Erythroblast (primary cell): Measurements from ENCODE around the gene LARGE1.

ENCODE experiments used
- GATA1 ChIP-seq: IDR thresholded peaks from 2 replicates; pipeline ENCODE4 v1.6.1; 2011; ENCODE audit warnings: low read depth, mild to moderate bottlenecking, control low read depth, low read length, moderate library complexity
- POLR2A ChIP-seq: IDR thresholded peaks from 2 replicates; pipeline ENCODE4 v1.6.1; 2011; ENCODE audit warnings: mild to moderate bottlenecking, low read length

GRCh38 chr22:33402325-33402724 is 518.0 kb downstream of the LARGE1 start:
- TF ChIP-seq POLR2A, result no peak
- no peak for TF ChIP-seq GATA1
